GM23338 (cell line): ENCODE data around the gene ZNF568.

Experiments used
- CREB1 ChIP-seq: fragments of 250-450 bp; sonication (Bioruptor Pico); IDR thresholded peaks from 2 replicates; pipeline ENCODE4 v1.5.0; 2020; ENCODE audit warnings: low read depth, mild to moderate bottlenecking, moderate library complexity
- CTCF ChIP-seq, 2 experiments: fragments of 200-600 bp in 1 of 2; sonication (generic) in 1 of 2; conservative IDR thresholded peaks; 2 replicates each; pipeline versions ENCODE4 v1.5.1 to v1.6.1; 2016 to 2017; ENCODE audit warnings: antibody characterized with exemption in 2 of 2, low read depth in 2 of 2, mild to moderate bottlenecking in 2 of 2, moderate library complexity in 1 of 2

GRCh38 chr19:36987091-36987490, 71.0 kb downstream of the ZNF568 start:
- TF ChIP-seq CREB1 (CRISPR knock-in tag) (no peak), CTCF (conservative IDR thresholded peaks at IDR 0.05; ENCODE audit: low read depth in 2 of 2) (no peak)
